Central memory CD4-positive, alpha-beta T cell (primary cell): Measurements from ENCODE around the gene RIT1.

Experiments used
- DNase-seq: peaks from one replicate; pipeline ENCODE4 v3.0.0; 2022

Gene RIT1

DNA sequence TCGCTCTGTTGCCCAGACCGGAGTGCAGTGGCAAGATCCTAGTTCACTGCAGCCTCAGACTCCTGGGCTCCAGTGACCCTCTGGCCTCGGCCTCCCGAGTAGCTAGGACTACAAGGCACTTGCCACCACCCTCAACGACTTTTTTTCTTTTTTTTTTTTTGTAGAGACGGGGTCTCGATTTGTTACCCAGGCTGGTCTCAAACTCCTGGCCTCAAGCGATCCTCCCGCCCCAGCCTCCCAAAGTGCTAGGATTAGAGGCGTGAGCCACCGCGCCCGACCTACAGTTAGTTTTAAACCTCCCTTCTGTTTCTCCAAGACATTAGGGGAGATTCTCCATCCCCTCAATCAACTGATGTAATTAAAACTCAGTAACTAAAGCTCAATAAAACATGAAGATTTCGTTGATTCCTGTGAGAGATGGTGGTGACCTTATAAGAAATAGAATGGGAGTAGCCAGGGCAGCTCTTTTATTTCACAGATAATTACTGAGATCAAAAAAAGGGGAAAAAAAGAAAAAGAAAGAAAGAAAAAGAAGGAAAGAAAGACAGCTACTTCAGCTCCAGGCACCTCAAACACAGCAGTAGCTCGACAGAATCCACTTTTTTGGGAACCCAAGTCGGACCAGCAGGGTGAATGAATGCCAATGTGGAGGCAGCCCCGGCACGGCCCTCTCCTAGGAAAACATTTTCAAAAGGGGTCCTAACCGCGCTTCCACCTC, 54.7 kb downstream of the RIT1 start:
- no peak for DNase-seq

GRCh38 chr1:155850345-155850744, 60.8 kb downstream of the RIT1 start:
- no peak for DNase-seq

GRCh38 chr1:155847823-155848529, 63.2 kb downstream of the RIT1 start:
- DNase-seq, result no peak
